ENCODE results near the gene WEE2. TPM values are rescaled to one million over a fixed set of nuclear protein-coding genes. Genes with fewer than 3 reads are reported as not detected.

Gene WEE2
- total and polyA plus RNA-seq, 5 donors, result not detected

DNA sequence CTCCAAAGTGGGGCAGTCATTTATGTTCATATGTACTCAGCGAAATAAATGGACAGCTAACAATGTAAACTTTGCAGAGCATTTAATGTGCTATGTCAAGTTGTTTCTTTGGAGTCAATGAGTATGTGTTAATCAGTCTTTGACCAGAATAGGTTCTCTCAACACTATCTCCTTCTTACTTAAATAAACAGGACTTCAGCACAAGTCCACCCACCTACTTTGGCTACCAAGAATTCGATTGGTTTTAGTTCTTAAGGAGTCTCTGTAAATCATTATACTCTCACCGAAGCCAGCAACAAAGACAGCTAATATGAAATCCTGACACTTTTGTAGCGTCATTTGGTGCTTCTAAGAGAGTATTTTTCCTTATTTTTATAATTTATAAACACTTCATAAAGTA is 6.9 kb downstream of the WEE2 start:
- intact Hi-C loops (cut with DNase I), result no loop called here
- Histone ChIP-seq H3K4me3 (ENCODE audit: low read length) (no peak overlapping the region), H3K9me3 (ENCODE audit: control insufficient read depth, low read length) (no peaks in the 10 kb centered on the region), H3K27me3 (ENCODE audit: control insufficient read depth, insufficient read depth) (no peaks in the 10 kb centered on the region), H3K27ac (ENCODE audit: low read length) (no peak overlapping the region), H3K4me1 (ENCODE audit: control insufficient read depth, insufficient read depth, low read length) (no peaks in the 10 kb centered on the region)
- WGBS, result 71% methylated on average over 4 of the region's 4 CpGs
- no peak for ATAC-seq
- DNase-seq, result no peak

DNA sequence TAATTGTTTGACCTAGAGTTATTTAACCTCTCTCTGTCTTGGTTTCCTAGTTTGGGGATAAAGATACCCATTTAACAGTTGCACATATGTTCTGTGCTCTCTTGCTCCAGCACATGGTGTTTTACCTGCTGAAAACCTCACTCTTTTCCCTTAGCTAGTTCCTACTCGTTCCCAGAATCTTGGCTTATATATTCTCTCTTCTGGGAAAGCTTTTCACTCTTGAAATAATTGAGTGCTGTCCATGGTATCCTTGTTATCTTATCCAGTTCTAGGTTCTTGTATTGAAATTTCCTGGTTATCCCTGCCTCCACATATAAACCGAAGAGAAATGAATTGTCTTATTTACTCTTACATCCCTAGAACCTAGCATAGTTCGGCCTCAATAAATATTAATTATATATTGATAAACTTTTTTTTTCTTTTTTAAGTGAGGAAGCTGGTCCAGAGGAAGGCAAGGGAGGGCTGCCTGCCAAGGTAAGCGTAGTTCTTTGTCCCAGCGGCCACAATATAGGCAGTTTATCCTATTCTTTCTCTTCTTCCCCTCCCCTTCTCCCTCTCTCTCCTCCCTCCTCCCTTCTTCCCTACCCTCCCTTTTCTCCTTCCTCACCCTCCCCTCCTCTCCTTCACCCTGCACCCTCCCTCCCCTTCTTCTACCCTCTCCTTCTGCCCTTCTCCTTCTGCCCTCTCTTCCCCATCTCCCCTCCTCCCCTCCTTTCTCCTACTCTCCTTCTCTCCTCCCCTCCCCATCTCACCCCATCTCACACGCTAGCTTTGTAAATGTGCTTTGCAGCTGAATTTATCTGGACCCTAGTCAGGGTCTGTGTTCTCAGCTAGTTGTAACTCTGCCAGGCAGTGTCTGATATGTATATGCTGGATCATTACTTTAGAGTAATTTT is 7.9 kb downstream of the WEE2 start:
- Histone ChIP-seq H3K4me1 (ENCODE audit: control insufficient read depth, insufficient read depth, low read length) (no peaks in the 10 kb centered on the region), H3K27ac (ENCODE audit: low read length) (no peak overlapping the region), H3K9me3 (ENCODE audit: control insufficient read depth, low read length) (no peaks in the 10 kb centered on the region), H3K4me3 (ENCODE audit: low read length) (no peak overlapping the region), H3K27me3 (ENCODE audit: control insufficient read depth, insufficient read depth) (no peaks in the 10 kb centered on the region)
- no peak for DNase-seq
- WGBS, result 59% methylated on average over 6 of the region's 6 CpGs
- ATAC-seq, result no peak
- intact Hi-C loops (cut with DNase I), result no loop called here

DNA sequence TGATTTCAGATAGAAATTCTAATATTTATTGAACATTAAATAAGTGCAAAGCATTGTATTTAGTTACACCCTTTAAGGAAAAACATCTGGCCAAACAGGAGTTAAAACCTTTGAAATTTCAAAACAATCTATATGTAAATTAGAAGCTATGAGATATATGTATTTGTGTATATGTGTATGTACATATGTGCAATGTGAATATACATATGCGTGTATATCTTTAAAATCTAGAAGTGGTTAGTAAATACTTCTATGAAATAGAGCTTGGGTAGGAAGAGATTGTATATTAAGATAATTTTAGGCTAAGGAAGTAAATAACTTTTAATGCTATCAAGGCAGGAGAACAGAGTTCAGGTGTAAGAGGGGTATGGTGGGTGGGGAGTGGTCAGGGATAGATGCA is 9.3 kb downstream of the WEE2 start:
- H3K4me3 ChIP-seq (ENCODE audit: low read length), result no peak overlapping the region
- no peaks in the 10 kb centered on the region for H3K4me1 ChIP-seq (ENCODE audit: control insufficient read depth, insufficient read depth, low read length)
- no peak overlapping the region for H3K27ac ChIP-seq (ENCODE audit: low read length)
- WGBS, result 96% methylated on average over 1 of the region's 1 CpG
- ATAC-seq (no peak), DNase-seq (no peak)
- no peaks in the 10 kb centered on the region for H3K9me3 ChIP-seq (ENCODE audit: control insufficient read depth, low read length)
- no peaks in the 10 kb centered on the region for H3K27me3 ChIP-seq (ENCODE audit: control insufficient read depth, insufficient read depth)
- intact Hi-C loops (cut with DNase I), result no loop called here

DNA sequence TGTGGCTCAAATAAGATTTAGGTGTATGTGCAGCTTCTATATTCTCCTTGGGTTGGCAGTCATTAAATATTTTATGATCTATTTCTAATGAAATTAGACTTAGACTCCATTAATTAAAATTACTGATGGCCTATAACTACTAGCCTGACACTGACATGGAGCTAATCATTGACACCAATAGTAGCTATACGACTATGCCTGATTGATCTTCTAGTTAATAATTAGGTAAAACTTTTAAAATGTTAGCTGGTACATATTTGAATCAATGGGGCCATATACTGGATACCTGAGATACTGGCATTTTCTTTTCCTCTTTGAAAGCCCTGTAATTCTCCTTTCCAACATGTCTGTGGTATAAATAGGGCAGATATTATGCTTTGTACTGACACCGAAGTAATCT is 14.4 kb downstream of the WEE2 start:
- ATAC-seq (no peak), DNase-seq (no peak)
- Histone ChIP-seq H3K9me3 (ENCODE audit: control insufficient read depth, low read length) (no peaks in the 10 kb centered on the region), H3K4me1 (ENCODE audit: control insufficient read depth, insufficient read depth, low read length) (no peaks in the 10 kb centered on the region), H3K27me3 (ENCODE audit: control insufficient read depth, insufficient read depth) (no peaks in the 10 kb centered on the region), H3K27ac (ENCODE audit: low read length) (no peak overlapping the region), H3K4me3 (ENCODE audit: low read length) (no peak overlapping the region)
- WGBS, result 85% methylated on average over 2 of the region's 2 CpGs
- intact Hi-C loops (cut with DNase I), result no loop called here

DNA sequence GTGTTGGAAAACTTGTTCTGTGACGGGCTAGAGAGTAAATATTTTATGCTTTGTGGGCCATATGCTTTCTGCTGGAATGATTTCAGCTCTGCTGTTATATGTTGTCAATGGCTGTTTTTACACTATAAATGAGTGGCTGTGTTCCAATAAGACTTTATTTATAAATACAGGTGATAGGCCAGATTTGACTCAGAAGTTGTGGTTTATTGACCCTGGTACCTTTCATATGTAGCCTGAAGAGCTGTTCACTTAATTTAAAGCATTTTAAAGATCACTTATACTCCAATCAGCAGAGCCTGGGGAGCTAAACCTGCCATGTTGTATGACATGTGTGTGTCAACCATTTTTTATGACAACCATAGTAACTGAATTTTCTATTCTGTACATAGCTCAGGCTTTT is 20.9 kb downstream of the WEE2 start:
- 90% methylated on average over 1 of the region's 1 CpG for WGBS
- no peak overlapping the region for H3K27ac ChIP-seq (ENCODE audit: low read length)
- no peak overlapping the region for H3K4me3 ChIP-seq (ENCODE audit: low read length)
- DNase-seq, result no peak
- no peaks in the 10 kb centered on the region for H3K4me1 ChIP-seq (ENCODE audit: control insufficient read depth, insufficient read depth, low read length)
- H3K27me3 ChIP-seq (ENCODE audit: control insufficient read depth, insufficient read depth), result no peaks in the 10 kb centered on the region
- H3K9me3 ChIP-seq (ENCODE audit: control insufficient read depth, low read length), result no peaks in the 10 kb centered on the region
- intact Hi-C loops (cut with DNase I), result no loop called here
- no peak for ATAC-seq

DNA sequence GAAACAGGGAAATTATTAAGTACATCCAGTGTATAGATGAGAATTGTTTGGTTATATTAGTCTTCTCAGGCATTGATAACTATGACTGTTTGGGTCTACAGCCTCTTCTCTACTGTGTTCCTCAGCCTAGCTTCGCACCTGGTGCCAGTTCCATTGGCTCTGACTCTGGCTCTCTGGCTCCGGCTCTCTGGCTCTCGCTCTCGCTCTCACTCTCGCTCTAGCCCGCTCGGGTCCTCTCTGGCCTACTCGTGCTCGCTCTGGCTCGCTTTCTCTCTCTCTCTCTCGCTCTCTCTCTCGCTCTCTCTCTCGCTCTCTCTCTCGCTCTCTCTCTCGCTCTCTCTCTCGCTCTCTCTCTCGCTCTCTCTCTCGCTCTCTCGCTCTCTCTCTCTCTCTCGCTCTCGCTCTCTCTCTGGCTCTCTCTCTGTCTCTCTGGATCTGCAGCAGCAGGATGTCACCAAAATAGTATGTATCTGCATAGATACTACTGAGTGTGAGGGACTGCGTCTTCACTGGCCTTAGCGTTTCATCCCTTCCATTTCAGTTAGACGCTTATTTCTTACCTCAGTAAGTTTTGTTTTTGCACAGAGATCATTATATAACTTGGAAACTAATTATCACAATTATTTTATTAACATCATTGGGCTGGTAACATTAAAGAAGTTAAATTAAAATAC is 23.5 kb downstream of the WEE2 start:
- ATAC-seq (peak; percentile 20 to 71), DNase-seq (peak in 2 of 3 donors; percentile 36 to 58)
- intact Hi-C loops (cut with DNase I), result no loop called here
- H3K4me3 ChIP-seq (ENCODE audit: low read length), result no peak overlapping the region
- H3K27me3 ChIP-seq (ENCODE audit: control insufficient read depth, insufficient read depth), result no peaks in the 10 kb centered on the region
- no peaks in the 10 kb centered on the region for H3K9me3 ChIP-seq (ENCODE audit: control insufficient read depth, low read length)
- 72% methylated on average over 24 of the region's 24 CpGs for WGBS
- no peaks in the 10 kb centered on the region for H3K4me1 ChIP-seq (ENCODE audit: control insufficient read depth, insufficient read depth, low read length)
- H3K27ac ChIP-seq (ENCODE audit: low read length), result peak overlapping the region; percentile 27

DNA sequence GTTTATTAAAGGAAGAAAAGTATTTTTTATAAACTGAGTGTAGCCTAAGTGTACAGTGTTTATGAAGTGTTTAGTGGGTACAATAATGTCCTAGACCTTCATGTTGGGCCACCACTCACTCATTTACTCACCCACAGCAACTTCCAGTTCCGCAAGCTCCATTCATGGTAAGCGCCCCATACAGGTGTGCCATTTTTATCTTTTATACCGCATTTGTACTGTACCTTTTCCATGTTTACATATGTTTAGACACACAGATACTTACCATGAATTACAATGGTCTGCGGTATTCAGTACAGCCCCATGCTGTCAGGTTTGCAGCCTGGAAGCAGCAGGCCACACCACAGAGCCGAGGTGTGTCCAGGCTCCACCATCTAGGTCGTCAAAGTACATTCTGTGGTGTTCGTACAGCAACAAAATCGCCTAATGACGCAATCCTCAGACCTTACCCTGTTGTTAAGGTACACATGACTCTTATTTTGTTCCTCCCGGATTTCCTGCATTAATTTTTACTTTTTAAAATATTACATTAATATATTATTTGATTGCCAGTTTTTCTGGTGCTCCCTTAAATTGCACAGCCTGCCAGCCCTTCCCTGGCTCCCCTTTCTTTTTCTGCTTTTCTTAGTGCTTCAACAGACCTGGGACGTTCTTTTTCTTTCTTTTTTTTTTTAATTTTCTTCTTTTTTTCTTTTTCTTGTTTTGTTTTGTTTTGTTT is 29.1 kb downstream of the WEE2 start:
- Histone ChIP-seq H3K9me3 (ENCODE audit: control insufficient read depth, low read length) (no peaks in the 10 kb centered on the region), H3K4me1 (ENCODE audit: control insufficient read depth, insufficient read depth, low read length) (no peaks in the 10 kb centered on the region), H3K27ac (ENCODE audit: low read length) (peak overlapping the region; percentile 93), H3K4me3 (ENCODE audit: low read length) (peak overlapping the region; percentile 73), H3K27me3 (ENCODE audit: control insufficient read depth, insufficient read depth) (no peaks in the 10 kb centered on the region)
- ATAC-seq (peak; percentile 10 to 22), DNase-seq (no peak)
- intact Hi-C loops (cut with DNase I), result no loop called here
- 75% methylated on average over 11 of the region's 11 CpGs for WGBS

DNA sequence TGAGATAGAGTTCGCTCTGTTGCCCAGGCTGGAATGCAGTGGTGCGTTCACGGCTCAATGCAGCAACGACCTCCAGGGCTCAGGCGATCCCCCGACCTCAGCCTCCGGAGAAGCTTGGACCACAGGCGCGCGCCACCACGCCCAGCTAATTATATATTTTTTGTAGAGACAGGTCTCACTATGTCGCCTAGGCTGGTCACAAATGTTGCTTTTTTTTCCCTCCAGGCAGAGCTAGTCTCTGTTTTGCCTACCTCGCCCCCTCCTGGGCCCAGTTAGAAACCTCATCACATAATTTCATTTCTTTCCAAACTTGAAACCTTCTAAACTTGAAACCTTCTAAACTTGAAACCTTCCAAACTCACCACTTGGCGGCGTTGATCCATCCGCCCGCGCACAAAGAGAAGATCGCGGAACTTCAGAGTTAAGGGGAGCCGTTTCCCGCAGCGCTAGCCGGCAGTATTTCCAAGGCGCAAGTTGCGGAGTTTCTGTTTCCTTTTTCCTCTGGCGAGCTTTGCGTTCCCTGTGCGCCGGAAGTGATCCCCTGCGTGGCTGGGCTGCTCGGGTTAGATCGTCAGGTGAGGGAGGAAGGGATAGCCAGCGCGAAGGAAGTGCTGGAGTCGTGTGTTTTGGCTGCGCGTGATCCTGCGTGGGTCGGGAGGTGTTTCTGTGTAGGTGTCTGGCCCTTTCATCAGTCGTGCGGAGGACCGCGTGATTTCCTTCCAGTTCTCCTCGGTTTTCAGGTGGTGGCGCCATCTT is 29.9 kb downstream of the WEE2 start, which contains the start of gene SSBP1:
TSS of gene SSBP1 (plus strand) at position 523 of the 756 bp plus-strand sequence. CDS start 809 bp downstream, outside the sequence.
- H3K4me3 ChIP-seq (ENCODE audit: low read length), result peak within 1 kb of the TSS; percentile 73
- H3K27me3 ChIP-seq (ENCODE audit: control insufficient read depth, insufficient read depth), result no peaks in the 10 kb centered on the region
- no peaks in the 10 kb centered on the region for H3K4me1 ChIP-seq (ENCODE audit: control insufficient read depth, insufficient read depth, low read length)
- ATAC-seq (peak; percentile 98), DNase-seq (peak; percentile 89 to 94 (median 94))
- WGBS, result 3% methylated on average over 46 of the region's 46 CpGs
- H3K9me3 ChIP-seq (ENCODE audit: control insufficient read depth, low read length), result no peaks in the 10 kb centered on the region
- peak within 1 kb of the TSS; percentile 93 for H3K27ac ChIP-seq (ENCODE audit: low read length)
- intact Hi-C loops (cut with DNase I), result no loop called here

DNA sequence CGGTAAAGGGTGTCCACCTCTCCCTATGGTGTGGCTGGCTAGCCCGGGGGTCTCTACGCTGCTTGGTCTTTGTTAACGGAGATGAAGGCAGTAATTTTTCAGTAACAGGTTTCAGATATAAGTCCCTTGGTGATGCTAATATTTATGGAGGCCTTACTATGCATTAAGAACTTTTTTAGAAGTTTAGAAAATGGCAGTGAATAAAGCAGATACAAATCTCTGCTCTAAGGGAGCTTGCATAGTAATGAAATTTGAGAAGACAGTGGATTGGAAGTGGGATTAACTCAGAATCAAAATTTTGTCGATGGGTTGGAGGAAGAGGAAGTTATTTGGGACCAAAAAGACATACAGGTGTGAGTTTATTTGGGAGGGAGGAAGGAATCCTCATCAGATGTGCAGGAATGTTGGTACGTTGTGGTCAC is 30.4 kb downstream of the WEE2 start:
- ATAC-seq, result no peak
- DNase-seq, result no peak
- Histone ChIP-seq H3K27ac (ENCODE audit: low read length) (peak overlapping the region; percentile 76), H3K4me1 (ENCODE audit: control insufficient read depth, insufficient read depth, low read length) (no peaks in the 10 kb centered on the region), H3K27me3 (ENCODE audit: control insufficient read depth, insufficient read depth) (no peaks in the 10 kb centered on the region), H3K4me3 (ENCODE audit: low read length) (peak overlapping the region; percentile 73), H3K9me3 (ENCODE audit: control insufficient read depth, low read length) (no peaks in the 10 kb centered on the region)
- WGBS, result under 1% methylated on average over 6 of the region's 6 CpGs
- intact Hi-C loops (cut with DNase I), result no loop called here

DNA sequence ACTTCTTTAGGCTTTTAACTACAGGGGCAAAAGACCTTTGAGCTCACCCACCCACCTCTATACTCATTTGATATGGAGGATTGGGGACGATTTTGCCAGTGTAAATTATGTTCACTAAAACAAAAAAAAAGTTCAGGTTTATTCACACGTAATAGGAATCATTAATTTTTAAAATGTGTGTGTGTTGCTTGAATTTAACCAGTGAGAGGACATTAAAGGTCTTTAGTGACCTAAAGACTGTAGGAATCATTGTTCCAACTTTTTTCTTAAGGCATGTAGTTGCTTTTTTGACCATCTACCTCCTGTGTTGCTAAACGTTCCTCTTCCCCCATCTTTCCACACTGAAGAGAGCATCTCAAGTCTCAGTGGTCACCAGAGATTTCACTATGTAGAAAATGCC is 31.1 kb downstream of the WEE2 start:
- DNase-seq, result no peak
- ATAC-seq, result no peak
- Histone ChIP-seq H3K9me3 (ENCODE audit: control insufficient read depth, low read length) (no peaks in the 10 kb centered on the region), H3K27ac (ENCODE audit: low read length) (no peak overlapping the region), H3K4me1 (ENCODE audit: control insufficient read depth, insufficient read depth, low read length) (no peaks in the 10 kb centered on the region), H3K4me3 (ENCODE audit: low read length) (no peak overlapping the region), H3K27me3 (ENCODE audit: control insufficient read depth, insufficient read depth) (no peaks in the 10 kb centered on the region)
- 71% methylated on average over 3 of the region's 3 CpGs for WGBS
- intact Hi-C loops (cut with DNase I), result no loop called here
